ENCODE results near the gene TMCO4.

DNA sequence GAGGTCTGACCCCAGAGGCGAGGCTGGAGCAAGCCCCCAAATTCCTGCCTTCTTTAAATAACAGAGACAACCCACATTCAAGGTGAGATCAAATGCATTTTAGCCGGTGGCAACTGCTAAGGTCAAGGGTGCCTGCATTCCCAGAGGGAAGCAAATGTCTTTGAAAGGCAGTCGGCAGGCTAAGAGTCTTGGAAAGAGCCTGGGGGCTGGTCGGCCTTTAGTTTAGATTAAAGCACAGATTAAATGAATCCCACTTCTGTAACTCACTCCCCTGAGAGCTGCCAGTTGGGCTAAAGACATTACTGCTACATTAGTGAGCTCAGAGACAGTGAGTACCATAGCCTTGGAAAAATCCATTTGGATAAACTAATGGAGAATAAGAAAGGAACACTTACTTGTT lies 75.8 kb downstream of the TMCO4 start:
- TF ChIP-seq, protein P1, sequence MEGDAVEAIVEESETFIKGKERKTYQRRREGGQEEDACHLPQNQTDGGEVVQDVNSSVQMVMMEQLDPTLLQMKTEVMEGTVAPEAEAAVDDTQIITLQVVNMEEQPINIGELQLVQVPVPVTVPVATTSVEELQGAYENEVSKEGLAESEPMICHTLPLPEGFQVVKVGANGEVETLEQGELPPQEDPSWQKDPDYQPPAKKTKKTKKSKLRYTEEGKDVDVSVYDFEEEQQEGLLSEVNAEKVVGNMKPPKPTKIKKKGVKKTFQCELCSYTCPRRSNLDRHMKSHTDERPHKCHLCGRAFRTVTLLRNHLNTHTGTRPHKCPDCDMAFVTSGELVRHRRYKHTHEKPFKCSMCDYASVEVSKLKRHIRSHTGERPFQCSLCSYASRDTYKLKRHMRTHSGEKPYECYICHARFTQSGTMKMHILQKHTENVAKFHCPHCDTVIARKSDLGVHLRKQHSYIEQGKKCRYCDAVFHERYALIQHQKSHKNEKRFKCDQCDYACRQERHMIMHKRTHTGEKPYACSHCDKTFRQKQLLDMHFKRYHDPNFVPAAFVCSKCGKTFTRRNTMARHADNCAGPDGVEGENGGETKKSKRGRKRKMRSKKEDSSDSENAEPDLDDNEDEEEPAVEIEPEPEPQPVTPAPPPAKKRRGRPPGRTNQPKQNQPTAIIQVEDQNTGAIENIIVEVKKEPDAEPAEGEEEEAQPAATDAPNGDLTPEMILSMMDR (IDR thresholded peaks at IDR 0.05) = no peak
- TF ChIP-seq POLR2A (IDR thresholded peaks at IDR 0.05) (no peak), POLR2AphosphoS5 (IDR thresholded peaks at IDR 0.05) (no peak)

Measured in transverse colon (tissue), 4 donors.